GM18502 (cell line): ENCODE data around the gene DHX58.

ENCODE experiments used
- ATAC-seq: cut with Tn5 transposase; IDR thresholded peaks from one replicate; pipeline ENCODE4 v1.9.1; 2021; ENCODE audit warnings: mild to moderate bottlenecking; ENCODE audit not compliant: unreplicated experiment, poor library complexity

DHX58 gene

GRCh38 chr17:42087736-42088705, 24.5 kb downstream of the DHX58 start:
- no peak for ATAC-seq

- ATAC-seq: no peak
These were observed 25.3 kb downstream of the DHX58 start for GRCh38 chr17:42087042-42087701.

GRCh38 chr17:42081516-42082129, 30.9 kb downstream of the DHX58 start:
- no peak for ATAC-seq

- no peak for ATAC-seq
These were observed 33.0 kb downstream of the DHX58 start for GRCh38 chr17:42079541-42079940.

GRCh38 chr17:42078396-42079043, 34.0 kb downstream of the DHX58 start:
- no peak for ATAC-seq

GRCh38 chr17:42077755-42078154, 34.8 kb downstream of the DHX58 start:
- ATAC-seq: no peak

- ATAC-seq: no peak
These were observed 35.5 kb downstream of the DHX58 start for GRCh38 chr17:42076797-42077559.

- no peak for ATAC-seq
These were observed 36.7 kb downstream of the DHX58 start for GRCh38 chr17:42075789-42076188.

- ATAC-seq: no peak
These were observed 40.0 kb downstream of the DHX58 start for GRCh38 chr17:42072323-42073187.

- ATAC-seq: no peak
These were observed 40.7 kb downstream of the DHX58 start for GRCh38 chr17:42071810-42072209.

GRCh38 chr17:42068979-42069378, 43.5 kb downstream of the DHX58 start:
- no peak for ATAC-seq

- ATAC-seq: no peak
These were observed 45.0 kb downstream of the DHX58 start for GRCh38 chr17:42067371-42068091.

GRCh38 chr17:42065201-42065600, 47.3 kb downstream of the DHX58 start:
- ATAC-seq: no peak

- no peak for ATAC-seq
These were observed 49.8 kb downstream of the DHX58 start for GRCh38 chr17:42062681-42063080.

- no peak for ATAC-seq
These were observed 50.6 kb downstream of the DHX58 start for GRCh38 chr17:42061646-42062487.

GRCh38 chr17:42060231-42060630, 52.3 kb downstream of the DHX58 start:
- ATAC-seq: no peak

- no peak for ATAC-seq
These were observed 52.7 kb downstream of the DHX58 start for GRCh38 chr17:42059815-42060214.
